Activated CD8-positive, alpha-beta memory T cell treated with anti-CD3 and anti-CD28 coated beads for 36 hours (primary cell): Measurements from ENCODE around the gene CCT7. TPM values are rescaled to one million over a fixed set of nuclear protein-coding genes. Genes with fewer than 3 reads are reported as not detected.
"Not testable (repeated sequence)": the region's sequence is repeated elsewhere in the genome, so short reads cannot be mapped to it uniquely, and the experiment has no call there.

Experiments
- CTCF ChIA-PET: fragments of 350-600 bp; sonication (Branson Sonifier 250); formaldehyde crosslinking; loops from one replicate; lab custom pipeline; 2021; ENCODE audit warnings: antibody characterized with exemption; lab: Charles Lee
- POLR2A ChIA-PET: fragments of 350-600 bp; sonication (Branson Sonifier 250); formaldehyde crosslinking; loops from one replicate; lab custom pipeline; 2021; ENCODE audit warnings: antibody characterized with exemption; lab: Charles Lee
- total RNA-seq, 2 experiments: library from RNA; stranded (reverse); gene quantifications; one replicate each; pipeline ENCODE4 v1.2.3, GENCODE V29; 2021

The CCT7 gene
- total RNA-seq, 2 experiments from 2014 or later: 750 to 751 TPM

DNA sequence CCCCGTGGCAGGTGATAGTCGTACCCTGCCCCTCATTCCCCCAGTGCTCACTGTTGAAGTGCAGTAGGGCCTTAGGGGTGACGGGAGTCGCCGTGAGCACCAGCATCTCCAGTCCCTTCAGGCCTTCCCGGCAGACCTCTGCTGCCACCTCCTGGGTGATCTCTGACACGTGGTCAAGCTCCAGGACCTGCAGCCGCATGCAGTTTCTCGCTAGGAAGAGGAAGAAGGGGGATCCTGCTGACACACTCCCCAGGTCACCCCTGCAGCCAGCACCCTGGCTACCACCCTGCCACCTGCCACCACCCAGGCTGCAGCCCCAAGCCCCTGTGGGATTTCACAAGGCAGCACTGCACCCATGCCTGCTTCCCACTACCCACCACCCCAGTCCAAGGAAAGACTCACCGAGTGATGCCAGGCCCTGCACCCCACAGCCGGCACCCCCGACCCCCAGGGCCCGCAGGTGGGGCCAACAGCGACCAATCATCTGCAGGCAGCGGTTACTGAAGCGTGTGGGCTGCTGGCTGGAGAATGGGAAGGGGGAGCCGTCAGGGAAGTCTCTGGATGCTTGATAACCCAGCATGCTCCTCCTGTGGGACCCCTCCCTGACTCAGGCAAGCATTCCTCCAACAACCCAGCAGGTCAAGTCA is 26.4 kb downstream of the CCT7 start:
- CTCF ChIA-PET: interaction anchor here (1.0 kb wide), 1 partner anchor 84 kb away, joined by 3 read pairs; no protein-coding TSS in a partner anchor
- POLR2A ChIA-PET: no interaction called here

DNA sequence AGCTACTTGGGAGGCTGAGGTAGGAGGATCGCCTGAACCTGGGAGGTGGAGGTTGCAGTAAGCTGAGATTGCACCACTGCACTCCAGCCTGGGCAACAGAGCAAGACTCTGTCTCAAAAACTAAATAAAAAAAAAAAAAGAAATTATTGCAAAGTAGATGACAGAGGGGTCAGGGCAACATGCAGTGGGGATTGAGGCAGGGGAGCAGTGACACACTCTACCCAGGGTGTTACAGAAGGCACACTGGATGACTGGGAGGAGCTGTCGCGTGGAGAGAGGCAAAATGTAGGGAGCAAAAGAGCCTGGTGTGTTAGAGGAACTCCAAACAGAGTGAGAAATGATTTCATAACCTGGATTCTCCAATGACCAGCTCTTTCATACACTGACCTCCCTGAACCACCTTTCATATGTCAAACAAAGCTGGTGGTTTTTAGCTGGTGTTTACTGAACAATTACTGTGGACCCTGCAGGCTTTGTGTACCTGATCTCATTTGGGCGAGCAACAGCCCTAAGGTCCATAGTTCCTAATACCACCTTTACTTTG is 28.1 kb downstream of the CCT7 start:
- POLR2A ChIA-PET: no interaction called here
- CTCF ChIA-PET: no interaction called here

DNA sequence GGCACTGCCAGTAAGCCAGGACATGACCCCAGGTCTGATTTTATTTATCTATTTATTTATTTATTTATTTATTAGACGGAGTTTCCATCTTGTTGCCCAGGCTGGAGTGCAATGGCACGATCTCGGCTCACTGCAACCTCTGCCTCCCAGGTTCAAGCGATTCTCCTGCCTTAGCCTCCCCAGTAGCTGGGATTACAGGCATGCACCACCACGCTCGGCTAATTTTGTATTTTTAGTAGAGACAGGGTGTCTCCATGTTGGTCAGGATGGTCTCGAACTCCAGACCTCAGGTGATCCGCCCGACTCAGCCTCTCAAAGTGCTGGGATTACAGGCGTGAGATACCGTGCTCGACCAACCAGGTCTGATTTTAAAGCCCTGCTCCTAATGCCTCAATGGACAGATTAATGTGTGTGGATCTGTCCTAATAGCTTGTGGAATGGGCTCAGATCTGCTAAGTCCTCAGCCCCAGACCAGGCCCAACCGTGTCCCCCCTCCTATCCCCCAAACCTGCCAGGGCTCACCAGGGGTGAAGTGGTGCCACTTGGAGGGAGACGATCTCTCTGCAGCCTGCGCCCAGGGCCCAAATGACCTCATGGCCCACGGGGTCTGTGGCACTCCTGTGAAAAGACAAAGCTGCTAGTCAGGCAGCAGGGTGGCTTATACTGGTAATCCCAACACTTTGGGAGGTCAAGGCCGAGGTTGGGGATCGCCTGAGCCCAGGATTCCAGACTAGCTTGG is 28.8 kb downstream of the CCT7 start:
- POLR2A ChIA-PET: interaction anchor here (0.7 to 1.4 kb wide), 2 partner anchors 8 to 125 kb away, joined by 4 read pairs; no protein-coding TSS in a partner anchor
- CTCF ChIA-PET: not testable (repeated sequence)

DNA sequence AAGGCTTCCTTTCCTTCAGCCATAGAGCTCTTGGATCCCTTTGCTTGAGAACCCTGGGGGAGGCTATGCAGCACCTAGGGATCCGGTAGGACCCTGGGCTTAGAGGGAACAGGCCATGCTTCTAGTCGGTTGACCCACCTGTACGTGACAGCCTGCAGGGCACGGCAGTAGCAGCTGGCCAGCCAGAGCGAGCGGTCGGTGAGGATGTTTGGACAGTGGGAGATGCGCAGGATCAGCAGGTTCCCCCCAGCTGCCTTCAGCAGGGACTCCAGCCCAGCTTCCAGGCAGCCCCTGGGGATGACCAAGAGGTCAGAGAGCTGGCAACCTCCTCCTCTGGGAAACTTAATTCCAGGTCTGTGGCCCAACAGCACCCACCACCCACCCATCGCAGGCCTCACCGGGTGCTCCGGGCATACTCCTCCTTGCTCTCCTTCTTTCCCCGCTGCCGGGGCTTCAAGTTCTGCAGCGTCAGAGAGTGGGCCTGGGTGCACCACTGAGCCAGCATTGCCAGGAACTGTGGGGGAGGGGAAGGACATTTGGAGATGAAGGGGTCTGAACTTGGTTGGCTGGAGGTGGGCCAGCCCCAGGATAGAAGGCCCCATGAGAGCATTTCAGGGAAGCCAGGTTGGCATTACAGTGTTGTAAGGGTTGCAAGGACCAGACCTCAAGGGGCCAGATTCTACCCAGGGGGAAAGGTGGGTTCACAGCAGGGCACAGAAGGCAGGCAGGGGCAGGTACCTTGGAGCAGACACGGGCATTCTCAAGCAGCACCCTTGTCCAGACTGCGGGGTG is 29.6 kb downstream of the CCT7 start:
- POLR2A ChIA-PET: interaction anchor here (1.4 kb wide), 1 partner anchor 9 kb away, joined by 4 read pairs; no protein-coding TSS in a partner anchor
- CTCF ChIA-PET: no interaction called here

DNA sequence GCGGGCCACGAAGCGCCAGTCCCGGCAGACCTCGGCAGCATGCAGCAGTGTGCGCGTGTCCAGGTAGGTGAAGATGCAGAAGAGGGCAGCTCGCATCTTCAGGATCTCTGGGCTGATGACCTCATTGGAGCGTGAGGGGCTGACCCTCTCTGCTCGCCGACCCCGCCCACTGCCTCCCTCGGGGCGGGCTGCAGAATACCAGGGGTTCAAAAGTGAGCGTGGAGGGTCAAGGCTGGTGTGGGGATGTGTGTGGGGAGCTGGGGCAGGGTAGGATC is 30.2 kb downstream of the CCT7 start:
- CTCF ChIA-PET: no interaction called here

DNA sequence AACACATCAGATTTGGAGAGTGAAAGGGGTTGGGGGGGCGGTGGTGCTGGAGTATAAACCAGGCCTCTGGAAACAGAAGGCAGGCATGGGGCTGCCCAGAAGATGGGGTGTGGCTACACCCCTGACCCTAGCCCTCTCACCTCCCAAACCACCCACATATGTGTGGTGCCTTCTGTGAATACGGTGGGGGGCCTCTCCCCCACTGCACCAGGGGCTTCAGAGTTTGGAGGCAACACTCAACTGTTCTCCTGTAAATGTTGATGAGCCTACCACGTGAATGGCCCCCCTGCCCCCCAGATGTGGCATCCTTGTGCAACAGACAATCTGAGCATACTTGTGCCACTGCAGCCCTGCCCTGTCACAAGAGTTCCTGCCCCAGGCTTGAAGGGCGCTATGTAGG is 30.7 kb downstream of the CCT7 start:
- POLR2A ChIA-PET: no interaction called here
- CTCF ChIA-PET: no interaction called here

More for the DNA sequence above, 30.2 kb downstream of the CCT7 start:
- POLR2A ChIA-PET: interaction anchor here (1.4 kb wide), 1 partner anchor 10 kb away, joined by 4 read pairs; no protein-coding TSS in a partner anchor

DNA sequence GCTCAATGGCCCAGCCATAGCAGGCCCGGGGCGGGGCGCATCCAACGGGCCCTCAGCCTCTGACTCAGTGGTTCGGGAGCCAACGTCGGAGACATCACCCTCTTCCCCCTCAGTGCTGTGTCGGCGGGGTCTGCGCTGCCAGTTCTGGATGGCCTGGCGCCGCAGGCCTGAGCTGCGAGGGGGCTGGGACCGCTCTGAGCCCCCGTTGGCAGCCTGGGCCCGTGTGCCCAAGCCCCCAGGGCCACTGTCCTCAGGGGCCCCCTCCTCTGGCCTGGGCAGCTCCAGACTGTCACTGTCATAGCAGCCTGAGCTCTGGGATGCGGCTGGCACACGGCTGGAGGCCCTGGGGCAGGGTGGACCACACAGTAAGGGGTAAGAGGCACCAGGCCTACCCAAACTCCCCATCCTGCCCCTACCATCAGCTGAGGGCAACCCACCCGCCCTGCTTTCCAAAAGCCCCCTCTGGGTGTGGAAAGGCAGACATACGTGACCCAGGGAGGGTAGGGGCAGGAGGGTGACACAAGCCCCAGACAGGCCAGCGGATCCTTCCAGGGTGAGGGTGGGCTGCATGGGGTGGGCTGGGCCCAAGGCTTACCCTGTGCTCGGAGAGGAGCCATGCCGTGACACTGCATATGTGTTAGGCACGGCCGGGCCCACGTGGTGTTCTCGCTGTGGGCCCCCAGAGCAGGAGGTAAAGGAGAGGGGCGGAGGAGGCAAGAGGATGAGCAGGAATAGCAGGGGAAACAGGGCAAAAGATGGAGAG is 31.4 kb downstream of the CCT7 start:
- POLR2A ChIA-PET: no interaction called here
- CTCF ChIA-PET: no interaction called here

DNA sequence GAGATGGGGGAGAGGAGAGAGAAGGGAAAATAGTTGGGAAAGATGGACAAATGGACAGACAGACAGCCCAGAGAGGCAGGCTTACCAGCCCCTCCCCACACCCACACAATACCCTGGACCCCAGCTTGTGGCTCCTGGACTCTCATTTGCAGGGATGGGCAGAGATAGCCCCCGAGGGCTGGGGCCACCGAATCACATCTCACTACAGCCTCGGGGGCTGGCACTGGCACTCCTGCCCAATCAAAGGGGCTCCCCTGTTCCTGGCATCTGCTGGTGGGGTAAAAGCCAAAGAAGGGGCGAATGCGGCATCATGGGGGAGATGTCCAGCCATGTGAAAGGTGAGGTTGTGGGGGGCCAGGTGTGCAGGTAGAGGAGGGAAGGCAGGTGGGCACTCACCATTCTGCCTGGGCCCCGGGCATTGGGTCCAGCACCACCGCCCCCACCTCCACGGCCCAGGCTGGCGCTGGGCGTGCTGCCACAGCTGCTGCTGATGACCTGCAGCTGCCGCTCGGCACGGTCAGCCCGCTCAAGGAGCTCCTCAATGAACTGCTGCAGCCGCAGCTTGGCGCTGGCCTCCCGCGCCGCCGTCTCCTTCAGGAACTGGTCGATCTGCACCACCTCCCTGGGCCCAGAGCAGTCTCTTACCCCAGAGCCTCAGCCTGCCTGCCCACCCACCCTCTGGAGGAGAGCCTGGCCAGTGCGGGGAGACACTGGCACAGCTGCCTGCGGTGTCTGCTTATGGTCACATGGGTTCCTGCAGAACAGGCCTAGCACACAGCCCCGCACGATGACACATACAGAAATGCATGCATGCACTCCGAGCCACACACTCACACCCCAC is 32.2 kb downstream of the CCT7 start:
- POLR2A ChIA-PET: no interaction called here
- CTCF ChIA-PET: no interaction called here

DNA sequence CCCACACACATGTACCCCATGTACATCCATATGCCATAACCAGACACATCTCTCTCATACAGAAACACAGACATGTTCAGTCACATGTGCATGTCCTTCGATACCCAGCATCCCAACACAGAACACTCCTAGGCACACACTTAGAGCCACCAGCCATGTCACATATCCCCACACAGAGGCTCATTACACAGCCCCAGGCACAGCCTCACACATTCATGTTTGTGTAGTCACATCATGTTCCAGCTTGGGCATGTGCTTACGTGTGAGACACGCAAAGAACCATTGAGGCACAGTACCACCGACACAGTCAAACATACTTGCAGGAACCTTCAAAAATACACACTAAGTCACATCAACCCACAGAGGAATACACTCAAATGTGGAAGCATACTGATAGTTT is 32.9 kb downstream of the CCT7 start:
- ChIA-PET CTCF (no interaction called here), POLR2A (no interaction called here)

DNA sequence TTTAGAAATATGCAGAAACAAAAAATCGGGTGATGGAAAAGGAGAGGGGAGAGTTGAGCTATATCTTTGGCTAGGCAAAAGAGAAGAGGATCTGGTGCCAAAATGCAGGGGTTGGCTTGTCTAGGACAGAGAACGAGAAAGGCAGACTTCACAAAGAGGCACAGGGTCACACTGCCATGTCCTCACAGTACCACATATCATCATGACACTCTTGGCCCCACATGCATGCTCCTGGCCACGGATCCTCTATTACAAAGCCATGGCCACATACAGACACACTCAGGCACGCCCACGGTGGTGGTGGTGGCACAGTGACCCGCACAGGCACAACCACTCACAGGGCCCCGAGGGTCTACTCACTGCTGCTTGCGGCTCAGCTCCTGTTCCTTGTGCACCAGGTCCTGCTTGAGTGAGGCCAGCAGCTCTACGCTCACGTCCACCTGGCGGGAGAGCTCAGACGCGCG is 34.3 kb downstream of the CCT7 start:
- POLR2A ChIA-PET: interaction anchor here (0.9 to 1.1 kb wide), 3 partner anchors 11 to 16 kb away, joined by 3 to 4 read pairs (median 3); no protein-coding TSS in a partner anchor
- CTCF ChIA-PET: interaction anchor here (1.0 kb wide), 1 partner anchor 12 kb away, joined by 3 read pairs; no protein-coding TSS in a partner anchor

DNA sequence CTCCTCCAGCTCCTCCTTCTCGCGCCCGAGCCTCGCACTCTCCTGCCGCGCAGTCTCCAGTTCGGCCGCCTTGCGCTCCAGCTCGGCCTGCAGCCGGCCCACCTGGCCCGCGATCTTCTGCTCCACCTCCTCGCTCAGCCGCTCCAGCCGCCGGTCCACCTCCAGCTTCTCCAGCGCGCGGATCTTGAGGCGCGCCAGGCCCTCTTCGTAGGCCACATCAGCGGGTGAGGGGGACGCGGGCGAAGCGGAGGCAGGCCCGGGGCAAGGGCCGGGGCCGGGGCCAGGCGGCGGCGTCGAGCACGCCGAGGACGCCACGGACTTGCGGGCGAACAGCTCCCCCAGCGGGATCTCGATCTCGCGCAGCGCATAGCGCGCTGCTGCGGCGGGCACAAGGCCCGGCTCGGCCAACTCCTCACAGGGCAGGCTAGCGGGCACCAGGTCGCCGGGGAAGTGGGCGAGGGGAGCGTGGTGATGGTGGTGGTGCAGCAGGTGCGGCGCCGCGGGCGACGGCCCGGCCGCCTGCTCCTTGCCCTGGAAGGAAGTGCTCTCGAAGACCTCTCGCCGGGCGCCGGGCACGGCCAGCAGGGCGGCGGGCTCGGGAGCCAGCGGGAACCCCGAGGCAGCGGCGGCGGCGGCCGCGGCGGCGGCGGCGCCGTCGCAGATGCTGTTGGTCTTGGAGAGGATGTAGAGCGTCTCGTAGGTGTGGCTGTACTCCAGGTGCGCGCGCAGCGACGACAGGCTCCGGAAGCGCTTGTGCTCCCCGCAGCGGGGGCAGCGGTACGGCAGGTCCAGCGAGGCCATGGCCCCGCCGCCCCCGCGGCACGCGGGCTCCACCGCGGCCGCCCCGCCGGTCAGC is 35.0 kb downstream of the CCT7 start:
- POLR2A ChIA-PET: interaction anchor here (0.9 to 1.1 kb wide), 3 partner anchors 11 to 16 kb away, joined by 3 to 4 read pairs (median 3); no protein-coding TSS in a partner anchor
- CTCF ChIA-PET: interaction anchor here (1.0 kb wide), 1 partner anchor 11 kb away, joined by 3 read pairs; no protein-coding TSS in a partner anchor

DNA sequence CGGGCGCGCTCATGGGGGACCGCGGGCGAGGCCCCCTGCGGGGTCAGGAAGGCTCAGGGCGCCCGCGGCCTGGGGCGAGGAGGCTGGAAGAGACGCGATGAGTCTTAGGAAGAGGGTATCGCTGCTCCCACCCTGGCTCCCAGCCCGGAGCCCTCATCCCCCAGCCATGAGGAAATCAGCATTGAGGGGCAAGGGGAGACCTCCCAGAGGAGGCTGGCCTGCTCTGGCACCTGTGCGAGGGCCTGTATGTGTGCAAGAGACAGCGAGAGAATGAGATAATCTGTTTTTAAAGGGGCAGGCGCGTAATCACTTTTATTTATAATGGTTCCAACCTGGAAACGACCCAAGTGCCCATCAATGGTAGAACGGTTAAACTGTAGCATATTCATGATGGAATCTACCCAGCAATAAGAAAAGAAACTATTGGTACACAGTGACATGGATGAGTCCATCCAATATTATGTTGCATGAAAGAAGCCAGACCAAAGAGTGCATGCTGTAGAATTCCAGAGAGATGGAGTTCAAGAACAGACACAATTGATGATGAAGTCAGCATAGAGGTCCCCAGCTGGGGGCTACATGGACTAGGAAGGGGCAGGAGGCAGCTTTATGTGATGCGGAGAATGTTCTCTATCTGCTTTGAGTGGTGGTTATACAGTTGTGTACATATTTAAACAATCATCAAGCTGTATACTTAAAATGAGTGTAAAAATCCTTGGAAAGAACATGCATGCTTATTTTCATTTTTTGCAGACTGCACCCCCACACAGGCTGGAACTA is 35.8 kb downstream of the CCT7 start:
- POLR2A ChIA-PET: interaction anchor here (0.6 kb wide), 1 partner anchor 1567 kb away, joined by 3 read pairs; no protein-coding TSS in a partner anchor
- CTCF ChIA-PET: no interaction called here

DNA sequence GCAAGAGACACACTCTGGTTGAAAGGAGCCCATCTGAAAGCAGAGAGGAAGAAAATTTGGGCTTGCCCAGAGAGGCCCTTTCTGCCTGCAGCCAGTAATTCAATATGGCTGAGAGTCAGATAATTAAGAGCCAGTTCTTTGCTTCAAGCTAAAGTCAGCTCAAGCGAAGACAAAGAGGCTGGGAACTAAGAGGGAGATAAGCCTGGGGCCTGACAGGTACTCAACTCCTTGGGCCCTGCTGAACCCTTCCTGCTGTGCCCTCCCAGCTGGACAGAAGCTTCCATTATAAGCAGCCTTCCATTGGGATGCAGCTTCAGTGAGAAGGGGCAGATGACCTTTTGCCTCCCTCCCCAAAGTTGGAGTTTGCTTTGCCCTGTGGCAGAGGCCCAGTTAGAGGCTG is 38.2 kb downstream of the CCT7 start:
- ChIA-PET POLR2A (no interaction called here), CTCF (no interaction called here)

DNA sequence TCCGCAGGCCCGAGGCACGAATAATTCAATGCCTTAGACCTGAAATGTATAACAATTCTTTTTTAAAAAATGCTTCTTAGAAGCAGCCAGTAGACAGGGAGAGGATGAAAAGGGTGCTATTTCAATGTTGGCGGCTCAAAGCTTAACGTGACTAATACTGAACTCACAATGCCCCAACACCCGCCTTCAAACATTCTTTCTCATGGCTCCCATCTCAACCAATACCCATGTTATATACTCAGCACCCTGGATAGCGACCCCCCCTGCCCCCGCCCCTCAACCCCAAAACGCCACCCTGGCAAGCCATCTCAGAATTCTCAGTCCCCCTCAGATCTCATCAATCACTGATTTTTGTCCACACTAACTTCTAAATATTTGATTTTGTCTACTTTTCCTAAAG is 45.7 kb downstream of the CCT7 start:
- CTCF ChIA-PET: interaction anchor here (0.7 kb wide), 1 partner anchor 11 kb away, joined by 3 read pairs; no protein-coding TSS in a partner anchor
- POLR2A ChIA-PET: no interaction called here

DNA sequence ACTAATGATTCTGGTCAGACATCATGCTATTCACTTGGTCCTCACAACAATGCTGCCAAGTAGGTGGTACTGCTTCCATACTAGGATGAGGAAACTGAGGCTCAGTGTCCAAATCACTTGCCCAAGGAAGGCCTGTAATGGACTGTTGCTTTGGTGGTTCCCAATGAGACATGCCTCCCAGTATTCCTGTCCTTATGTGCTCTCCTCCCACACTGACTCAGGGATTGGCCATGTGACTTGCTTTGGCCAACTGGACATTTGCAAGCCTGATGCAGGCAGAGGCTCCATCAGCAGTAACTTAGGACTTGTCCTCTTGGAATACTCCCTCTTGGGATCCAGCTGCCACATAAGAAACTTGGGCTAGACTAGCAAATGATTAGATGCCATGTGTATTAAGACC is 47.1 kb downstream of the CCT7 start:
- POLR2A ChIA-PET: no interaction called here
- CTCF ChIA-PET: interaction anchor here (1.6 kb wide), 1 partner anchor 9 kb away, joined by 5 read pairs; no protein-coding TSS in a partner anchor

DNA sequence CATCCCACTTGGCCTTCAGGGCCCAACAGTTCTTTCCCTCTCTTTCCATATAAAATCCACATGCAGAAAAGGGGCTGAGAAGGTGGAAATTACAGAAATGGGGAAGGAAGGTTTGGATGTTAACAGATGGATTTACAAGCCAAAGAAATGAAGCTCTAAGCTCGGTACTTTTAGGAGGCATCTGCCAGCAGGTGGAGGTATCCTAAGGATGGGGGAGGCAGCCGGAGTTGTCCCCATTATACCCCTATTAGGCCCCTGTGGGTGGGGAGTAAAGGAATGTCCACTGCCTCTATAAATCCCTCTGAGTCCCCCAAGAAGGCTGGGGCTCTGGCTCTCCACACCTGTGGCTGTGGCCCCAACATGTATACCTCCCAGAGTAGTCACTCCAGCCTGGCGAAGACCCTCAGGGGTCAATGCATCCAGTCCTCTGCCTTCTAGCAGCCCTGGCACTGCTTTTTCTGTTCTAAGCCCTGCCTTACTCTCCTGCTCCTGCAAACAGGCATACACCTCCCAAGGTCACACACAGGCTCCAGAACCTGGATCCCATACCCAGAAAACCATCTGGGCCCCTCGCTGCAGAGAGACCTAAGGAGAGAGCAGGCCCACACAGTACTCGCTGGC is 48.9 kb downstream of the CCT7 start:
- CTCF ChIA-PET: no interaction called here
- POLR2A ChIA-PET: no interaction called here
